ENCODE measurements around the gene RASSF7.

DNA sequence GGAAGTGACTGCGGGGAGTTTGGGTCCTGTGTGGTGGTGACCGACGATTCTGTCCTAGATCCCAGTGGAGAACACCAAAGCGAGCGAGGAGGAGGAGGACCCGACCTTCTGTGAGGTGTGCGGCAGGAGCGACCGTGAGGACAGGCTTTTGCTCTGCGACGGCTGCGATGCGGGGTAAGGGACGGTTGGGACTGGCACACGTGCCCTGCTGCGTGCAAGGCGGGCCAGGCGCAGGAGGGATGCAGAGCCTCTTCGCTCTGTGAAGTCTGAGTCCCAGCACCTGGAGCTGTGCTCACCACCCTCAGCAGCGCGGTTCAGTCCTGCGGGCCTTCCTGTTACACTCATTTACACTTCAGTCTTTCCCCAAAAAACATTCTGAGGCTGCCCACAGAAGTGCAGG lies 31.7 kb downstream of the RASSF7 start:
- TF ChIP-seq, protein P1, sequence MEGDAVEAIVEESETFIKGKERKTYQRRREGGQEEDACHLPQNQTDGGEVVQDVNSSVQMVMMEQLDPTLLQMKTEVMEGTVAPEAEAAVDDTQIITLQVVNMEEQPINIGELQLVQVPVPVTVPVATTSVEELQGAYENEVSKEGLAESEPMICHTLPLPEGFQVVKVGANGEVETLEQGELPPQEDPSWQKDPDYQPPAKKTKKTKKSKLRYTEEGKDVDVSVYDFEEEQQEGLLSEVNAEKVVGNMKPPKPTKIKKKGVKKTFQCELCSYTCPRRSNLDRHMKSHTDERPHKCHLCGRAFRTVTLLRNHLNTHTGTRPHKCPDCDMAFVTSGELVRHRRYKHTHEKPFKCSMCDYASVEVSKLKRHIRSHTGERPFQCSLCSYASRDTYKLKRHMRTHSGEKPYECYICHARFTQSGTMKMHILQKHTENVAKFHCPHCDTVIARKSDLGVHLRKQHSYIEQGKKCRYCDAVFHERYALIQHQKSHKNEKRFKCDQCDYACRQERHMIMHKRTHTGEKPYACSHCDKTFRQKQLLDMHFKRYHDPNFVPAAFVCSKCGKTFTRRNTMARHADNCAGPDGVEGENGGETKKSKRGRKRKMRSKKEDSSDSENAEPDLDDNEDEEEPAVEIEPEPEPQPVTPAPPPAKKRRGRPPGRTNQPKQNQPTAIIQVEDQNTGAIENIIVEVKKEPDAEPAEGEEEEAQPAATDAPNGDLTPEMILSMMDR (tag by site-specific recombination; IDR thresholded peaks at IDR 0.05): no peak
- no peak for TF ChIP-seq ZNF629 (tag by site-specific recombination; IDR thresholded peaks at IDR 0.05)
- no peak for TF ChIP-seq KLF16 (tag by site-specific recombination; IDR thresholded peaks at IDR 0.05)
- TF ChIP-seq ZNF544 (tag by site-specific recombination; IDR thresholded peaks at IDR 0.05): no peak
- TF ChIP-seq ZBTB7A (tag by site-specific recombination; IDR thresholded peaks at IDR 0.05; ENCODE audit: low read depth): no peak
- TF ChIP-seq ZNF510 (tag by site-specific recombination; IDR thresholded peaks at IDR 0.05; ENCODE audit: insufficient replicate concordance): no peak
- no peak for TF ChIP-seq BCL11A (tag by site-specific recombination; IDR thresholded peaks at IDR 0.05; ENCODE audit: low read depth)
- no peak for TF ChIP-seq ZNF555 (tag by site-specific recombination; conservative IDR thresholded peaks at IDR 0.05)

All from HEK293 (cell line).